Adrenal gland (tissue), 12 donors: ENCODE data around the gene PPP1R9B. TPM values are rescaled to one million over a fixed set of nuclear protein-coding genes. Genes with fewer than 3 reads are reported as not detected.
A peak's percentile ranks its signal among the peaks of the same experiment; 100 is the strongest.

ENCODE experiments used
- DNase-seq, 7 donors: peaks; one replicate each; pipeline ENCODE4 v3.0.0-alpha.2; 2019 to 2020
- H3K27ac ChIP-seq, 5 donors: fragments of 200-600 bp; sonication (generic) in 4 of 5; 1 replicate in 3 of 5; 2 replicates in 2 of 5; pipeline versions ENCODE4 v1.5.1 to v1.8.0; 2016 to 2020; ENCODE audit warnings: mild to moderate bottlenecking in 1 of 5
- H3K27me3 ChIP-seq: fragments of 200-600 bp; 2 replicates; pipeline ENCODE4 v1.8.0; 2021
- H3K36me3 ChIP-seq, 2 donors: fragments of 200-600 bp; replicated peaks in 1 of 2; 1 replicate in 1 of 2; 2 replicates in 1 of 2; pipeline versions ENCODE4 v1.5.1 to v1.8.0; 2018 to 2022
- H3K4me1 ChIP-seq, 2 donors: fragments of 200-600 bp; replicated peaks in 1 of 2; 1 replicate in 1 of 2; 2 replicates in 1 of 2; pipeline versions ENCODE4 v1.5.1 to v1.8.0; 2018 to 2021
- H3K4me3 ChIP-seq, 4 donors: fragments of 200-600 bp; sonication (generic) in 3 of 4; one replicate each; pipeline ENCODE4 v1.5.1; 2016 to 2018
- H3K9me3 ChIP-seq, 3 donors: fragments of 200-600 bp; sonication (generic) in 1 of 3; replicated peaks in 1 of 3; 1 replicate in 2 of 3; 2 replicates in 1 of 3; pipeline versions ENCODE4 v1.5.1 to v1.8.0; 2016 to 2021
- POLR2A ChIP-seq, 2 donors: fragments of 450-650 bp; IDR thresholded peaks; one replicate each; pipeline ENCODE4 v1.6.1; 2017; ENCODE audit warnings: antibody characterized with exemption in 2 of 2, mild to moderate bottlenecking in 2 of 2, moderate library complexity in 1 of 2
- WGBS, 4 donors: extraction: QIAGEN DNeasy Blood & Tissue Kit in 2 of 4; methylation state at CpG; one replicate each; pipeline versions ENCODE4 v1.1.5 to v1.1.7; 2013 to 2017; 5-methylcytosine and 5-hydroxymethylcytosine counted together
- intact Hi-C, 2 donors: fragments of 100-400 bp; cut with DNase I; formaldehyde crosslinking; loops; one replicate each; pipeline versions ENCODE4 v1.14.1 to v1.15.0; 2022 to 2023
- polyA plus RNA-seq, 3 donors: library from polyadenylated mRNA; stranded (reverse); fragments of 200-250 nt in 2 of 3; fragments of 350-450 nt in 1 of 3; fragmentation: Illumina TruSeq in 1 of 3; extraction: RNeasy Lipid Tissue Mini Kit (QIAGEN cat#74804) in 1 of 3; gene quantifications; one replicate each; pipeline ENCODE4 v1.2.3, GENCODE V29; 2013 to 2014
- total RNA-seq, 9 donors: library from RNA; depleted of rRNA in 4 of 9; stranded (reverse); fragments of >200 nt in 4 of 9; fragments of 120-200 nt in 1 of 9; fragmentation: NEBNext Ultra II Directional in 1 of 9; extraction: Animal tissue kit (Norgen Biotek cat#: 25700) in 1 of 9; gene quantifications; one replicate each; pipeline versions ENCODE4 v1.1.0 to v1.2.4, GENCODE V29; 2013 to 2023
- TF ChIP-seq, protein P1 (sequence below), 6 experiments: fragments of 450-650 bp in 4 of 6; fragments of 200-600 bp in 2 of 6; sonication (generic) in 1 of 6; IDR thresholded peaks; 1 replicate in 5 of 6; 2 replicates in 1 of 6; pipeline versions ENCODE4 v1.5.1 to v1.8.0; 2016 to 2021; ENCODE audit warnings: antibody characterized with exemption in 6 of 6, mild to moderate bottlenecking in 2 of 6, moderate library complexity in 1 of 6
- donor health status: healthy with polysubstance abuse.
- donor health status: Bipolar disorder and iron deficiency.
- donor health status: DM: yes; HTN: yes; CAD: no.
- donor health status: DM: no; HTN: no; CAD: no.
- donor health status: DM: no; HTN: no; CAD: no.
- donor health status: DM: yes; HTN: yes; CAD: no.

The PPP1R9B gene
- total and polyA plus RNA-seq, 12 donors: 21.8 to 128 (median 52.1) TPM

GRCh38 chr17:50112694-50113093 lies 37.8 kb downstream of the PPP1R9B start:
- Histone ChIP-seq H3K27me3 (no peaks in the 10 kb centered on the region), H3K4me3 (no peak overlapping the region), H3K4me1 (peaks cover 26 to 56% of the 10 kb centered on the region in 2 donors), H3K9me3 (no peaks in the 10 kb centered on the region), H3K27ac (peak overlapping the region in 4 of 5 donors; percentile 91 to 98 (median 95)), H3K36me3 (peaks cover 0 to 23% of the 10 kb centered on the region in 2 donors)
- DNase-seq: peak in 5 of 7 donors; percentile 44 to 55 (median 49)
- 77 to 84% (median 82%) methylated on average over 17 of the region's 17 CpGs; no CpG with 5 or more reads in 1 of the 4 donors for WGBS, 4 donors
- TF ChIP-seq, protein P1, sequence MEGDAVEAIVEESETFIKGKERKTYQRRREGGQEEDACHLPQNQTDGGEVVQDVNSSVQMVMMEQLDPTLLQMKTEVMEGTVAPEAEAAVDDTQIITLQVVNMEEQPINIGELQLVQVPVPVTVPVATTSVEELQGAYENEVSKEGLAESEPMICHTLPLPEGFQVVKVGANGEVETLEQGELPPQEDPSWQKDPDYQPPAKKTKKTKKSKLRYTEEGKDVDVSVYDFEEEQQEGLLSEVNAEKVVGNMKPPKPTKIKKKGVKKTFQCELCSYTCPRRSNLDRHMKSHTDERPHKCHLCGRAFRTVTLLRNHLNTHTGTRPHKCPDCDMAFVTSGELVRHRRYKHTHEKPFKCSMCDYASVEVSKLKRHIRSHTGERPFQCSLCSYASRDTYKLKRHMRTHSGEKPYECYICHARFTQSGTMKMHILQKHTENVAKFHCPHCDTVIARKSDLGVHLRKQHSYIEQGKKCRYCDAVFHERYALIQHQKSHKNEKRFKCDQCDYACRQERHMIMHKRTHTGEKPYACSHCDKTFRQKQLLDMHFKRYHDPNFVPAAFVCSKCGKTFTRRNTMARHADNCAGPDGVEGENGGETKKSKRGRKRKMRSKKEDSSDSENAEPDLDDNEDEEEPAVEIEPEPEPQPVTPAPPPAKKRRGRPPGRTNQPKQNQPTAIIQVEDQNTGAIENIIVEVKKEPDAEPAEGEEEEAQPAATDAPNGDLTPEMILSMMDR (IDR thresholded peaks at IDR 0.05): peak in 1 of 6 experiments; percentile 12
- no peak for TF ChIP-seq POLR2A (IDR thresholded peaks at IDR 0.05)
- intact Hi-C loops: no loop called here

GRCh38 chr17:50111673-50112655 lies 38.5 kb downstream of the PPP1R9B start:
- peak overlapping the region; percentile 91 to 98 (median 97) for H3K27ac ChIP-seq
- no peaks in the 10 kb centered on the region for H3K9me3 ChIP-seq
- TF ChIP-seq, protein P1 (IDR thresholded peaks at IDR 0.05): no peak
- TF ChIP-seq POLR2A (IDR thresholded peaks at IDR 0.05): peak in 1 of 2 donors; percentile 33
- intact Hi-C loops: no loop called here
- no peak overlapping the region for H3K4me3 ChIP-seq
- peak; percentile 82 to 94 (median 90) for DNase-seq
- 33 to 53% (median 47%) methylated on average over 7 to 14 of the region's 14 CpGs for WGBS, 4 donors
- H3K27me3 ChIP-seq: no peaks in the 10 kb centered on the region
- peaks cover 26 to 49% of the 10 kb centered on the region in 2 donors for H3K4me1 ChIP-seq
- peaks cover 0 to 24% of the 10 kb centered on the region in 2 donors for H3K36me3 ChIP-seq

GRCh38 chr17:50110591-50111349 lies 39.7 kb downstream of the PPP1R9B start:
- H3K4me1 ChIP-seq: peaks cover 26 to 48% of the 10 kb centered on the region in 2 donors
- 35 to 47% (median 41%) methylated on average over 7 to 19 of the region's 19 CpGs for WGBS, 4 donors
- no peak overlapping the region for H3K4me3 ChIP-seq
- peak overlapping the region; percentile 91 to 98 (median 97) for H3K27ac ChIP-seq
- peaks cover 0 to 36% of the 10 kb centered on the region in 2 donors for H3K36me3 ChIP-seq
- intact Hi-C loops: no loop called here
- peak; percentile 87 to 96 (median 95) for DNase-seq
- TF ChIP-seq POLR2A (IDR thresholded peaks at IDR 0.05): peak in 1 of 2 donors; percentile 86
- TF ChIP-seq, protein P1 (IDR thresholded peaks at IDR 0.05): no peak
- no peaks in the 10 kb centered on the region for H3K9me3 ChIP-seq
- H3K27me3 ChIP-seq: no peaks in the 10 kb centered on the region

DNA sequence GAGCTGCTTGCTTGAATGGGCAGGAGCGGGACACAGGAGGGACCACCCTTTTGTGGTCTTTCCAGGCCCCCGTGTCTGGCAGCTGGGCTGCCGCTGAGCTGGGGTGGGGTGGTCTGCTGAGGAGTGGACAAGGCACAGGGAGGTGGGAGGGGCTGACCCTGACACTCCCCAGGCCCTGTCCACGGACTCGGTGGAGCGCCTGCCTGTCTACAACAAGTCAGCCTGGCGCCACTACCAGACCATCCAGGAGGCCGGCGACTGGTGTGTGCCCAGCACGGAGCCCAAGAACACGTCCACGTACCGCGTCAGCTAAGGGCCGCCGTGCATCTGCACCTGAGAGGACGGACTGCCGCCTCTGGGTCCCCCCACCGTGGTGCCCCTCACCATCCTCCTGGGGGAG lies 40.7 kb downstream of the PPP1R9B start:
- no peaks in the 10 kb centered on the region for H3K9me3 ChIP-seq
- H3K27ac ChIP-seq: peak overlapping the region; percentile 56 to 98 (median 92)
- WGBS, 4 donors: 79 to 88% (median 82%) methylated on average over 14 to 19 of the region's 19 CpGs; no CpG with 5 or more reads in 1 of the 4 donors
- peaks cover 0 to 44% of the 10 kb centered on the region in 2 donors for H3K36me3 ChIP-seq
- DNase-seq: peak in 4 of 7 donors; percentile 48 to 60 (median 50)
- no peak for TF ChIP-seq POLR2A (IDR thresholded peaks at IDR 0.05)
- TF ChIP-seq, protein P1 (IDR thresholded peaks at IDR 0.05): no peak
- peaks cover 26 to 48% of the 10 kb centered on the region in 2 donors for H3K4me1 ChIP-seq
- intact Hi-C loops: no loop called here
- H3K4me3 ChIP-seq: no peak overlapping the region
- no peaks in the 10 kb centered on the region for H3K27me3 ChIP-seq
